CD4-positive, alpha-beta T cell treated with Interleukin-12 subunit alpha and Interleukin-12 subunit beta, for 1 hour (primary cell): ENCODE data around the gene SQOR.

Experiments
- DNase-seq: peaks from one replicate; pipeline ENCODE4 v3.0.0-alpha.2; 2020

The SQOR gene

DNA sequence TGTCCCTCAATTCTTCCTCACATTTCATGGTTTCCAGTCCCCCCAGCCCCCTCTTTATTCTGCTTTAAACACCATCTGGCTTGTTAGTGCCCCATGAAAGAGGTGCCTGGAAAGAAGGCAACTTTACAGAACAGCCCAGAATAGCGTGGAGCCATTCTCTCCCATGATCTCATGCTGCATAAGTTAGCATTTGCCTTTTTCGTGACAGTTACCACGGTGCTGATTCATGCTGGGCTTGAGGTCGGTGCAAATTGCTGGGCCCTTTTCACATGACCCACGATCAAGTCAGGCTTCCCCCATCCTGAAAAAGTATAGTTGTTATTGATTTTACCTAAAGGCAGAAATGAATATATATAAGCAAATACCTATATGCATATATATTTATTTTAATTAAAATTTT is 29.6 kb downstream of the SQOR start:
- DNase-seq, result no peak

DNA sequence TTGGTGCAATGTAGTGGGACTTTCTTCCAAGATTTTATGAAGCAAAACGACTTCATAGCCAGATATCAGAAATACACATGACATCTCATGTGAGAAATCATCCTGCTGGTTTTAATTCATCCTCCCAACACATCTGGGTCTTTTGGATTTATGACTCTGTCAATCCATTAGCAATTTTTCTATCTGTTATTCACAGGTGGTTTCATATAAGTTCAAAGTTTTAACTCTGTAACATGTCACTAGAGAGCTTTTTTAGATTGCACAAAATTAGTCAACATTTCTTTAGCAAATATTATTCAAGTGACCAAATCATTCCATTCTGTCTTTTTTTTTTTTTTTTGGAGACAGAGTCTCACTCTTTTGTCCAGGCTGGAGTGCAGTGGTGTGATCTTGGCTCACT is 30.4 kb downstream of the SQOR start:
- DNase-seq, result no peak

DNA sequence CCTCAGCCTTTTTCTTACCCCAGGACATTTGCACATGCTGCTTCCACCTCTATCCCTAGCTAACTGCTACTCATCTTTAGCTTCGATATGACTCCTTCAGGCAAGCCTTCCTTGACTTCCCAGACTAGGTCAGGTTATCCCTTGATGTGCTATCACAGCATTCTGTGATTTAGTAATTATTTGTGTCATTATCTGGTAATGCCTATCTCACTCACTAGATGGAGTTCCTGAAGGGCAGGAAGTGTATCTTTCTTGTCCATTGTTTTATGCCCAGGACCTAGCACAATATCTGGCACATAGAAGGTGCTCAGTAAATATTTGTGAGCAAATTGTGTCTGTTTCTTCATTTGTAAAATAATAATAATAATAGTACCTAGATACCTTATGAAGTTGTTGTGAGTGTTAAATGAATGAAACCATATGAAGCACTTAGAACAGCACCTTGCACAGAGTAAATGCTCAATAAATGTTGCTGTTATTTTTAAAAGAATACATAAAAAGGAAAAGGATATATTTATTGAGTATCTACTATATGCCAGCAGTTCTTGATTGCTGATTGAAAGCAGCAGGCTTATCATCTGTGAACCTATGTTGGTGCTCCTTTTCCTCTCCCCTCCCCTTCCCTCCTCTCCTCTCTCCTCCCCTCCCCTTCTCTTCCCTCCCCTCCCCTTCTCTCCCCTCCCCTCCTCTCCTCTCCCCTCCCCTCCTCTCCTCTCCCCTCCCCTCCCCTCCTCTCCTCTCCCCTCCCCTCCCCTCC is 31.5 kb downstream of the SQOR start:
- no peak for DNase-seq

DNA sequence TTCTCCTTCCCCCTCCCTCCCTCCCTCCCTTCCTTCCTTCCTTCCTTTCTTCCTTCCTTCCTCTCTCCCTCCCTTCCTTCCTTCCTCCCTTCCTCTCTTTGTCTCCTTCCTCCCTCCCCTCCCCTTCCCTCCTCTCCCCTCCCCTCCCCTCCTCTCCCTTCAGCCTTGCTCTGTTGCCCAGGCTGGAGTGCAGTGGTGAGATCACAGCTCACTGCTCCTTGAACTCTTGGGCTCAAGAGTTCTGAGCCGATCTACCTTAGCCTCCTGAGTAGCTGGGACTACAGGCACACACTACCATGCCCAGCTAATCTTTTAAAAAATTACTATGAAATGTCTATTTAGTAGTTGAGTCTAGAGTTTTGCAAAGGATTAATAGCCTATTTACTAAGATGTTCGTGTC is 32.2 kb downstream of the SQOR start:
- no peak for DNase-seq

DNA sequence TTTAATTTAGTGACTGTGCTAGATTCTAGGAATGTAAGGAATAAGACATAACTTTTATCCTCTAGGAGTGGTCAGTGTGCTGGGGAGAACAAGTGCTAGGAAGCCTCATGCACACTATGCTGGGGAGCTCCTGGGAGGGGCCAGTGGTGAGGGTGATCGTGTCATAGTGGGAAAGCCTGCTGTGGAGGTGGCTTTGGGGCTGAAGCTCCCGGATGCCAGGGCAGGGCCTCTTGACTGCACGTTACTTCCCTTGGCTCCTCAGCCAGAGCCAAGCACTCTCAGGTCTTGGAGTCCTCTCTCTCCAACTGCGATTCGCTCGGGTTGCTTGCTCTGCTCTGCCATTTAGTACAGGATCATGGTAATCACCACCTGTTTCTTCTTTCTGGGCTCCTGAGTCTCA is 33.6 kb downstream of the SQOR start:
- no peak for DNase-seq

DNA sequence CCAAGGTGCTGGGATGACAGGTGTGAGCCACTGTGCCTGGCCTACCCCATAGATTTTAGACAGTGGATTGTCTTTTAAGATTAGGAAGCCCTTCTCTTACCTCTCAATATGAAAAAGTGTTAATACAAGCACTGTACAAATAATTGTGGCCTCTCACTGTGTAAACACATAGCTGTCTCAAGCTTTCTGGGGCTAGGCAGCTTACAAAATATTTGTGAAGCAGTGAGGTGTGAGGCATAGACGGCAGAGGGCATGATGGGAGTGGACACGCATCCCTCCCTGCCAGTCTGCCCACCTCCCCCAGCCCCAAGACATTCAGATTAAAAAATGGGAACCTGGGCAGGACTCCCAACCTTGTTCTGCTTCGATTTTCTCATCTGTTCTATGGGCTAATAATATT is 34.6 kb downstream of the SQOR start:
- DNase-seq, result no peak

DNA sequence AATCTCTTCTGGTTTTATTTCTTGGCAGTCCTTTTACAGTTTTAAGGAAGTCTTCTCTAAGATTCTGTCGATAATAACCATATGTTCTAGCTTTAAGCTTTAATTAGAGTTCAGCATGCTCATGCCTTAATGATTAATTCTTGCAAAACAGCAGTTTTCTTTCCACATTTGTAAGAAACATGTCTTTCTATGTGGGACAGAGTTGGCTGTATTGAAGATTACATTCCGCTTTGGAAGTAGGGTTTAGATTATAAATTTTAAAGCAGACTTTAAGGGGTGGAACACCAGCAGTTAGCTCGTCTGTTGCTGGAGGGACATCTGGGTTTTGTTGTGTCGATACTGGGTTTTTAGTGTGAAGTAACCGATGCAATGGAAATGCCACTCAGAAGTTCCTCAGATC is 35.3 kb downstream of the SQOR start:
- no peak for DNase-seq

DNA sequence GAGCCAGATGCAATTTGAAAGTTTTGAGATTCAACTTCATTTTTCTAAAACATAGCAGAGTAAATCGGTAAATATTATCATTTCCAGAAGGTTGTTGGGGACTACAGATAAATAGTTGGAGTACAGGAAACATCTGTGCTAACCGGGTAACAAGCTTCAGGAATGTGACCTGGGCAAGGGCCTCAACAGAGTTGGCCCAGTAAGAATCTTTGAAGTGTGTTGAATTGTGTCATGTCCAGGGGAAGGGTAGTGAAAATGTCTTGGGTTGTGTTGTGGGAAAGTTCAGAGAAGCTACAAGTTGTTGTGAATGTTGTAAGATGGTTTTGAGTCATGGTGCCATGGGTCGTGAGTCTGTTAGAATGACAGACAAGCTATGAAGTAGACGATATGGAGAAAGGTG is 35.7 kb downstream of the SQOR start:
- no peak for DNase-seq

DNA sequence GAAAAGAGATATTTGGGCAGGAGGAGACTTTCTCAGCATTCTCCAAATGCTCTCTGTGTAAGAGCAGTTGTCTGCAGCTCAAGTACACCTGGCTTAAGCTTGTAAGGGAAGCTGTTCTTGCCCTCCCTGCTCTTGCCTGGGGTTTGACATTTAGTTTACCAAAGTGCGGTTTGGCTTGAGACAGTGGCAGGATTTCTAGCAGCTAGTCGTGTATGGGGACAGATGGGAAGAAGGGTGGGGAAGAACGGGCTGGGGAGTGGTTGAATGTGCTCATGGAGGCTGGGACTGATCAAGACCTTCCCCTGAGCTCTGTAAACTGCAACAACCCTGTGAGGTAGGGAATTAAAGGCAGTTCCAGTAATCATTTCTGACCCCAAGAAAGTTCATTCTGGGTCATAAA is 39.8 kb downstream of the SQOR start:
- DNase-seq, result no peak

DNA sequence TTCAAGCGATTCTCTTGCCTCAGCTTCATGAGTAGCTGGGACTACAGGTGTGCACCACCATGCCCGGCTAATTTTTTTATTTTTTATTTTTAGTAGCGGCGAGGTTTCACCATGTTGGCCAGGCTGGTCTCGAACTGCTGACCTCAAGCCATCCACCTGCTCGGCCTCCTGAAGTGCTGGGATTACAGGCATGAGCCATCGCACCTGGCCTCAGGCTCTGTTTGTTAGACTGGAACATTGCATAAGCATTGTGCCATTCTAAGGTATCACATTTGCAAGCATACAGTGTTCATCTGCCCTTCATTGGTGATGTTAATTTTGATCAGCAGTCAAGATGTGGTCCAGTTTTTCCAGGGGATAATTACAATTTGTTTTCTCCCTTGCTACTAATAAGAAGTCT is 43.0 kb downstream of the SQOR start:
- no peak for DNase-seq

DNA sequence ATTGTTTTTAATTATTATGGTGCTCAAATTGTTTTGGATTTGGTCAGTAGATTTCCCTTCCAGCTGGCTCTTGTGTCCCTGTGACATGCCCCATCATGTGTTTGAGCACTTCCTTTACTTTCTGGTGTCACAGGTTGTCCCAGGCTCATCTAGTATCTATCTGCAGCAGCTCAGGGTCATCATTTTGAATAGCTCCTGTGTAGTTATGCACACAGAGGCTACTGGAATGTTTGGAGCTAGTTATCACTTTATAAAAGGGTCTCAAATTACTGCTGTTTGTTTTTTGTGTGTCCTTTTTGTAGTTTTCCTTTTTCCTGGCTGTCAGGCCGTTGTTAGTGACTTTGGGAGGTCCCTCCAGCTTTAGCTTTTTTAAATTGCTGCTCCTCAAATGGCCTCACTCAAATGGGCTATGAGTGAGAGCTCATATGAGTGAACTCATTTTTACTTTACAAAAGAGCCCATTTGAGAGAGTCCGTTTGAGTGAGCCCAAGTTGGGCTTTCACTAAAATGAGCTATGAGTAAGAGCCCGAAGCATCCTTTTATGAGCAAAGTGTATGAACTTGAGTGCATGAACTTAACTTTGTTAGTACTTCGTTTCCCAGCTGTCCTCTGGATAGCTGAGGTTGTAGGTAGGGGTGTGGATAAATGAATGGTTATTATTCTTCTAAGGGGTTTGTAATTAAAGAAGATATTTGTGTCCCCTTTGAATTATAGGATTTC is 43.8 kb downstream of the SQOR start:
- no peak for DNase-seq

DNA sequence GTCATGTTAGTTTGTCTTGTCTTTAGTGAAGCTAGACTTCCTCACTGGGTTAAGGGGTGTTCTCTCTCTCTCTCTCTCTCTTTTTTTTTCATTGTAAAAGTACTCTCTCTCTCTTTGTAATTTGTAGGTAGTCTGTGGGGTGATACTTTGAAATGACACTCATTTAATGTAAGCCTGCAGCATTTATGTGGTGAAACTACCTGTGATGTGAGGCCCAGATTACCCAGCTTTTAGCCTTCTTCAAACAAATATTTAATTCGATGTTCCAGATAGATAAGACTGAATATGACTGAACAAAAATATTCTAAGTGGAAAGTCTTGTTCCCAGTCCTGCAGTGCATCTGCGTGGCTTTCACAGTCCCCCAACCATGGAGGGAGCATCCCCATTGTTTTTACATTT is 49.7 kb downstream of the SQOR start:
- no peak for DNase-seq

DNA sequence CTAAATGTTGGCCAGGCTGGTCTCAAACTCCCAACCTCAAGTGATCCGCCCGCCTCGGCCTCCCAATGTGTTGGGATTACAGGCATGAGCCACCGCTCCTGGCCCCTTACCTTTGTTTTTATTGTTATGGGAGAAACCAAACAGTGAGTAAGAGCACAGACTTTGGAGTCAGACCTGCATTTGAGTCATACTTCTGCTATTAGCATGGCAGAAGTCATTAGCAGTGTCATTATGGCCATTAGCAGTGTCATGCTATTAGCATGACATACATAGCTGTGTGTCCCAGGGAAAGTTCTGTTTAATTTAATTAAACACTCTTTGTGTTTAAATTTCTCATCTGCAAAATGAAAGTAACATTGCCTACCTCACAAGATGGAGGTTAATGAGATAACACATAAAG is 54.8 kb downstream of the SQOR start:
- DNase-seq, result no peak

DNA sequence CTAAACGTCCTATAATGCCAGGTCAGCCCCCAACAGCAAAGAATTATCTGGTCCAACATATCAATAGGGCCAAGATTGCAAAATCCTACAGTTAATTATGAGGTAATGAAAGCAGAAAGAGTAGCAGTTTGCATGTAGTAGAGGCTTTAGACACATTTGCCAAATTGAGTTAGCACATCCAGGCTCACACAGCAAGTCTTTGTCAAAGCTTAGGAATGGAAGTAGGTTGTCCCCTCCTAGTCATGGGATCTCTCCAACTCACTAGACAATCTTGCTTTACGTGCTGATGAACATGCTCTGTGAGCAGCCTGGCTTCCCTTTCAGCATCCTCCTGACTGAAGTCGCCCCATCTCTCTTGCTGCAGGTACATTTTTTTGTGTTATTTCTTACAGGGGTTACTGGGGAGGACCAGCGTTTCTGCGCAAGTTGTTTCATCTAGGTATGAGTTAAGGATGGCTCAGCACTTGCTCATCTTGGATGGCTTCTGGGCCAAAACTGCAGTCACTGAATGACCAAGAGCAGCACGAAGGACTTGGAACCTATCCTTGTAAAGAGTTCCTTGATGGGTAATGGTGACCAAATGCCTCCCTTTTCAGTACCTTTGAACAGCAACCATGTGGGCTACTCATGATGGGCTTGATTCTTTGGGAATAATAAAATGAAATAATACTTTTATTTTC is 55.9 kb downstream of the SQOR start:
- DNase-seq, result no peak

DNA sequence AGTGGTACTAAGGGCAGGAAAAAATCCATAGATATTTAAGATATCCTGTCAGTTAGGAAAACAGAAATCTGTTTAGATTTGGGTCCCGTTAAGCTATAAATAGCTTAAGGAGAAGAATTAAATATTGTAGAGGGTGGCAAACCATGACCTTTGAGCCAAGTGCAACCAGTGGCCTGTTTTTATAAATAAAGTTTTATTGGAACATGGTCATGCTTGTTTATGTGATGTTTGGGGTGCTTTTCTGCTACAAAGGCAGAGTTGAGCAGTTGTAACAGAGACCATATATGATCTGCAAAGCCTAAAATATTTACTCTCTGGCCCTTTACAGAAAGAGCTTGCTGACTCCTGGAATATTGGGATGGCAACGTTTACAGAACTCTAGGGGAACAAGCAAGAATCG is 66.3 kb downstream of the SQOR start:
- DNase-seq, result no peak

DNA sequence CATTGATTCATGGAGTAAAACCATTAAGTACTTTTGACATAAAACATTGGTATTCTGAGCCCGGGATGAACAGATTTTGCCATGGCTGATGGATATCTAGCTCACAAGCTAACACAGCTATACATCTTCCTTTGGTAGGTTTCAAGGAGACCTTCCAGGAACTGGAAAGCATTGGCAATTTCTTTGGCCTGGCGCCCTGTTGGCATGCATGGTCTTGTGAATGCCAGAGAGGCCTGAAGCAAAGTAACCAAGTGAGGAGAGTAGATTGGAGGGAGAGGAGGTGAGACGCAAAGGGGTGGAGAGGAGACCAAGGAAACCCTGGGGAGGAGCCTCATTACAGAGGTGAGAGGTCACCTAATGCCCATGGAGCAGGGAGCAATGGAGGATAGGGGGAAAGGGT is 67.2 kb downstream of the SQOR start:
- no peak for DNase-seq

DNA sequence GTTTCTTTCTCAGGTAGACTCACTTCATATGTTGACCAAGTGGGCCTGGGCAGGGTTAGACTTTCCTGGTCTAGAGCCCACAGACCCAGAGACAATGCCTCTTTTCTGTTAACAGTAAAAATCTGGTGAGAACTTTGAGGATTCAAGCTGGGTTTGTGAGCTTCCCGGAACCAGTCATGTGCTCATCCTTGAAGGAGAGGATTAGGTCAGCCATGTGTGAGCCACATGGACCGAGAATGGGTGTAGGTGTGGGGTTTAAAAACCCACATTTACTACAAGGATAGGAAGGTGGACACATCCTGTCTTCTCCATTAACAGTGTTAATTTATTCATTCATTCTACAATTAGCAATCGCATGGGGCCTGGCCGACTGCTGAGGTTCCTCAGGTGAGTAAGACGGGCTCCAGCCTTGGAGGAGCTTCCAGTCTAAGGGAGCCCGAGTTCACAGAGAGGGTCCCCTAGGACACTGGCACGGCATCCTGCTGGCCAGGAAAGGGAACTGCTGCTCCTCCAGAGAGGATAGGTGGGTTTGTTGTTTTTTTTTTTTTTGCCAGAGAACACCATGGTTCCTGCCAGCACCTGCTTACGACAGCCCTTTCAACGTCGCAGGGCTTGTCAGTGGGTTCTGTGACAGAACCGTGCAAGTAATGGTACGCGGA is 69.0 kb downstream of the SQOR start:
- DNase-seq, result no peak

DNA sequence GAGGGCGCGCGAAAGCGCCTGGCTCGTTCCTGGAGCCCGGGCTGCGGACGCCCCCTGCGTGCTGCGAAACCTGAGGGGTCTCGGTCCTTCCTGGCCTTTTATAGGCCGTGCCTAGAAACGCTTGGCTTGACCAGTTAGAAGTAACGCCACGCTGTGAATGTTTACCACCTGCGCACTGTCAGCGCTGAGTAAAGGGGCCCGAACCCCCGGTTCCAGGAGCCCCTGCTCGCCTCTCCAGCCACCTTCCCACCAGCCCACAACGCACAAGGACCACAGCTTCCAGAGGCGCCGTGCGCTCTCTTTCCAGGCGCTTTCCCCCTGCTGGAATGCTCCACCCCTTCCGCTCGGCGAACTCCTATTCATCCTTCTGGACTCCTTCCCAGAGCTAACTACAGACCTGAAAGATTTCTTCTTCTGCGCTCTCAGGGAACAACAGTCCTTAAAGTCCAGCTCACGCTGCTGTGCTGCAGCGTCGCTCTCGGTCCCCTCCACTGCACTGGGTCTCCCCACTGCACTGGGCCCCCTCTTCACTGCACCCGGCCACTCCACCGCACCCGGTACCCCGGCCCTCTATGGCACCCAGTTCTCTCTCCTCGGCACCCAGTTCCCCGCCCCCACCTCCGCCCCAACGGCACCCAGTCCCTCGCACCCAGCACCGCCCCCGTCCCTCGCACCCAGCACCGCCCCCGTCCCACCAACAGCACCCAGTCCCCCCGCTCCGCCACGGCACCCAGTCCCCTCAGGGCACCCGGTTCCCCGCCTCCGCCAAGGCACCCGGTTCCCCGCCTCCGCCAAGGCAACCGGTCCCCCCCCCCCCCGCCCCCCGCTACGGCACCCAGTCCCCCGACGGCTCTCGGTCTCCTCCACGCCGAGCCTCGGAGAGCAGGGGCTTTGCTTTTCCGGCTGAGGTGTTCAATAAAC is 69.8 kb downstream of the SQOR start:
- peak; percentile 22 for DNase-seq

DNA sequence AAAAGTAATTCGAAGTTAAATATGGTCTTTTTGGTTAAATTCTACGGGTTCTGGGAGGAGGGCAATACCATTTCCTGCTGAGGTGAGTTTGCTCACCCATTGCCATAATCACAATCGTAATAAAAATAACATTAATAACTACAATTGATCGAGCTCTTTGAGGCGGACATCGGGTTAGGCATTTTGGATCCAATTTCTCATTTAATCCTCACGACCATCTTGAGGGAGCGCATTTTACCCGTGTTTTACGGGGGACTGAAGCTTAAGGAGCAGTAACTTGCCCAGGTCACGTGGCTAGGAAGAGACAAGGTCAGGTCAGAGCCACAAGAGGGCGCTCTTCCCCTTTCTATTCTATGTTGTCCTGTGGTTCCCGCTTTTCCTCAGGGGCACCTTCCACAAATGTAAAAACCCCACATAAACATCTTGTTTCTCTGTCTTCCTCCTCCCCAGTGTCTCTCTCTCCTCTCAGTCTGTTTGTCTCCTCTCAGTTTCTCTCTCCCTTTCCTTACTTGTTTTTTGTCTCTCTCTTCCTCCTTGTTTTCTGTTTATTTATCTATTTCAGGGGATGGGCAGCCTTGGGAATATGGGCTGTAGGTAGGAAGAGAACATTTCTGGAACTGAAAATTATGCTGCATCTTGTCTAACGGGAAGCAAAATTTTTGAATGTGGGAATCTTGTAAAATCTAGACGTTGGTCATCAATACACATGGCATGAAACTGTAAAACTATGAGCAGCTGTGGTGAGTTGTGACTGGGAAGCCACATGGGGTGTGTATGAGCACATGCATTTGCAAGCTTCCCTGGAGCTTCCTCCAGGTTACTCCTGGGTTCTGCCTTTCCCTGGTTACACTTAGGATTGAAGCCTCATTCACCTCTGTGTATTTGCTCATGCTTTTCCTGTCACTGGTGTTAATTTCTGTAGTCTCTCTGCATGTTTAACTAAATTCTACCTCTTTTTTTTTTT is 71.0 kb downstream of the SQOR start:
- DNase-seq, result peak; percentile 75

DNA sequence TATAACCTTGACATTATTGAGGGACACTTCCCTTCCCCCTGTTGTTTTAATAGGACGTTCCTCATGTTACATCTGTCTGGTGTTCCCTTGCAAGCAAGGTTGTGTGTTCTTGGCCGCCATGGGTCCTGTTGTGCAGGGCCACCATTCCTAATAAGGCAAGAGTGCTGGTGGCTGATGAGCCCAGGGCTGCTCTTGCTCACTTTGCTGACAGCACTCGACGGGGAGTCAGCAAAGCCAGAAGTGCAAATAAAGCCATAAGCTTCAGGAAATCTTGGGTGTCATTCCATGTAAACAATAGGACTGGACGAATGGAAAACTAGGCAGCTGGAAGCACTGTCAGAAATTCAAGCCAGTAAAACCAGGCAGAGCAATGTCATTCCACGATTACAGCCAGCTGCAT is 75.8 kb downstream of the SQOR start:
- DNase-seq, result no peak
